AG04450 (cell line): ENCODE data around the gene PTS. TPM values are rescaled to one million over a fixed set of nuclear protein-coding genes. Genes with fewer than 3 reads are reported as not detected.

Experiments
- CTCF ChIA-PET: fragments of 300-600, 350-600 bp; formaldehyde crosslinking; extraction: SDS; loops from one replicate; lab custom pipeline; 2022; ENCODE audit warnings: antibody characterized with exemption, inconsistent platforms; lab: Charles Lee
- POLR2A ChIA-PET: fragments of 350-600 bp; formaldehyde crosslinking; extraction: SDS; loops from one replicate; lab custom pipeline; 2021; ENCODE audit warnings: antibody characterized with exemption, inconsistent platforms; lab: Yijun Ruan, JAX
- DNase-seq: peaks from one replicate; pipeline ENCODE4 v3.0.0-alpha.2; 2011; ENCODE audit warnings: low read depth, low spot score
- H3K27ac ChIP-seq: one replicate; pipeline ENCODE4 v1.5.1; 2012; ENCODE audit warnings: low read depth, low read length, control low read depth
- H3K27me3 ChIP-seq: one replicate; pipeline ENCODE4 v1.6.0; 2012; ENCODE audit warnings: low read length; ENCODE audit not compliant: control insufficient read depth, insufficient read depth
- H3K4me3 ChIP-seq: 2 replicates; pipeline ENCODE4 v1.5.1; 2011; ENCODE audit warnings: mild to moderate bottlenecking, low read depth, low read length, control low read depth
- H3K9me3 ChIP-seq: 2 replicates; pipeline ENCODE4 v1.5.1; 2012; ENCODE audit warnings: low read length; ENCODE audit not compliant: control insufficient read depth, insufficient read depth
- CTCF ChIP-seq: IDR thresholded peaks from 2 replicates; pipeline ENCODE4 v1.5.1; 2011; ENCODE audit warnings: low read depth, low read length, control low read depth, inconsistent platforms
- polyA plus RNA-seq: library from polyadenylated mRNA; depleted of rRNA; stranded (reverse); fragments of >200 nt; gene quantifications from 2 replicates; pipeline ENCODE4 v1.2.3, GENCODE V29; 2011

PTS gene
- polyA plus RNA-seq, 1 experiment = 55.9 TPM

- Histone ChIP-seq H3K9me3 (no peaks in the 10 kb centered on the region), H3K4me3 (no peak overlapping the region), H3K27me3 (no peaks in the 10 kb centered on the region), H3K27ac (no peak overlapping the region)
- no peak for DNase-seq
- ChIA-PET CTCF (no interaction called here), POLR2A (no interaction called here)
- TF ChIP-seq CTCF = no peak
Measured at GRCh38 chr11:112235750-112236390, 9.6 kb downstream of the PTS start.

DNA sequence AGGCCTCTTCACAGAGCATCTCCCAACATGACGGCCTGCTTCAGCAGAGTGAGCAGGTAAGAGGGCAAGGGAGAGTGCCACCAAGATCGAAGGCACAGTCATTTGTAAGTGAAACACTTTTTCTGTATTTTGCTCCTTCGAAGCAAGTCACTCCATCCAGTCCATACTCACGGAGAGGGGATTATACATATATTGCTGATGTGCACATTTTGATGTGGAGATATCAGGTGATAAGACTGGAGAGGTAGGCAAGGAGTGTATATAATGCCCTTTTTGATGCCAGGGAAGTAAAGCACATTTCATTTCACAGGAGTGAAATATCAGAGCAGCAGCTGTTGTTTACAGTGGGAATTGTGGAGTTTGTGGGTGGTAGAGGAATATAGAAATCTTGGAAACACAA is 11.2 kb downstream of the PTS start:
- Histone ChIP-seq H3K27ac (no peak overlapping the region), H3K9me3 (no peaks in the 10 kb centered on the region)
- POLR2A ChIA-PET = no interaction called here

DNA sequence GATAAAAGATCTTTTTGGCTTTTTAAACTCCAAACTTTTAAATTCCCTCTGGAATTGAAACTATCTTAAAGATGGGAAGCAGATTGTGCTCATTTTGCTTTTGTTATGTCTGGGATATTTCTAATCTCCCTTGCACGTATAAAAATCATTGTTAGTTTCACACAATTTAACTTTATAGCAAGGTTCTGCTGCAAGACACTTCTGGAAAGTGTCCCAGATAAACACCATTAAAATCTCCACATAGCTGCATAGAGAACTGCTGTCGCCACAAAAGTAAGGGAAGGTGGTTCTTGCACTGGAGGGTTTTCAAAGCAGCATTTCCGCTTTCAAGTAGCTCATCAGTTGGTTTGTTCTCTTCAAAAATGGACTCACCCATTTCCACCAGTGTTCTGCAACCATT is 11.8 kb downstream of the PTS start:
- H3K9me3 ChIP-seq = no peaks in the 10 kb centered on the region
- H3K4me3 ChIP-seq = no peak overlapping the region
- DNase-seq = no peak
- CTCF ChIA-PET = interaction anchor here (1.8 kb wide), 1 partner anchor 19 kb away, joined by 6 read pairs; no protein-coding TSS in a partner anchor
- no peaks in the 10 kb centered on the region for H3K27me3 ChIP-seq
- POLR2A ChIA-PET = interaction anchor here (0.9 kb wide), 1 partner anchor 29 kb away, joined by 3 read pairs; no protein-coding TSS in a partner anchor
- no peak overlapping the region for H3K27ac ChIP-seq
- no peak for TF ChIP-seq CTCF

More for the DNA sequence above, 11.2 kb downstream of the PTS start:
- CTCF ChIA-PET = interaction anchor here (1.0 to 1.8 kb wide), 2 partner anchors 14 to 18 kb away, joined by 3 to 6 read pairs; no protein-coding TSS in a partner anchor
- Histone ChIP-seq H3K27me3 (no peaks in the 10 kb centered on the region), H3K4me3 (no peak overlapping the region)
- no peak for TF ChIP-seq CTCF
- no peak for DNase-seq

DNA sequence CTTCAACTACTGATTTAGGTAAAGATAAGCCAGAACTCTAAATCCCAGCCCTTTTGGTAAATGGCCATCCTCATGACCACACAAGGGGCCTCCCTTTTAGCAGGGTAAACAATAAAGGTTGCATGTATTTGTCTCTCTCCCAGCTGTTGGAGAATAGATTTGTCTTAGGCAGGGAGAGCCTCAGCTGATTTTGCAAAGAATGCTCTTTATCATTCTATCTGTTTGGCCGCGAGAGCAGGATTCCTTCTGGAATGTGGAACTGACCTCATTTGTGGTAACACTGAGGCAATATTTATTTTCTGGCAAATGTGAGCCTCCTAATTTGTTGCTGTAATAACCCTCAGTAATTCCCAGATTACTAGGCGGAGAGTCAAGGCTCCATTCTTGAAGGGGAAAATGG is 15.3 kb downstream of the PTS start:
- H3K4me3 ChIP-seq = no peak overlapping the region
- H3K27me3 ChIP-seq = no peaks in the 10 kb centered on the region
- CTCF ChIA-PET = interaction anchor here (0.9 to 2.0 kb wide), 4 partner anchors 10 to 40 kb away, joined by 3 to 11 read pairs (median 8); no protein-coding TSS in a partner anchor
- H3K27ac ChIP-seq = peak overlapping the region; percentile 21
- DNase-seq = peak; percentile 64
- TF ChIP-seq CTCF = no peak
- POLR2A ChIA-PET = interaction anchor here (0.7 to 2.0 kb wide), 4 partner anchors 11 to 323 kb away, joined by 3 to 10 read pairs (median 4); no protein-coding TSS in a partner anchor
- no peaks in the 10 kb centered on the region for H3K9me3 ChIP-seq

DNA sequence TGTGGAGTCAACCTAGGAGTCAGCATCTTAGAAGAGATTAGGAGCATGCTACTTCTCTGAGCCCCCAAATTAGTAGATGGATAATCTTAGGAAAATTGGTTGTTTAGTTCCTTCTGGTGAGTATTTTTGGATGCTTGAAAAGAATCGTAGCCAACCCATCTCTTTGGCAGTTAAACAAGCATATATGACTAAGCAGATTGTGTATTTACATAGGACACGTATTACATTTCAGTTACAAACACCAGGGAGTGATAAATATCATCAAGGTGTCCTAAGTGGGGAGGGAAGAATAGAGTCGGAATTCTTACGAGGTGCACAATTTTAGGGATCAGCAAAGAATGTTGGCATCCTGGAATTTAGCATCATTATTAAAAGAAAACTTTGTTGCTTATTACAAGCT is 21.0 kb downstream of the PTS start:
- Histone ChIP-seq H3K27me3 (no peaks in the 10 kb centered on the region), H3K9me3 (no peaks in the 10 kb centered on the region), H3K4me3 (no peak overlapping the region), H3K27ac (peak overlapping the region; percentile 31)
- TF ChIP-seq CTCF = no peak
- DNase-seq = no peak
- POLR2A ChIA-PET = no interaction called here
- CTCF ChIA-PET = no interaction called here
